ENCODE measurements around the gene VPS13D.

VPS13D gene

GRCh38 chr1:12546771-12547585 lies 317.1 kb downstream of the VPS13D start:
- DNase-seq = no peak

DNA sequence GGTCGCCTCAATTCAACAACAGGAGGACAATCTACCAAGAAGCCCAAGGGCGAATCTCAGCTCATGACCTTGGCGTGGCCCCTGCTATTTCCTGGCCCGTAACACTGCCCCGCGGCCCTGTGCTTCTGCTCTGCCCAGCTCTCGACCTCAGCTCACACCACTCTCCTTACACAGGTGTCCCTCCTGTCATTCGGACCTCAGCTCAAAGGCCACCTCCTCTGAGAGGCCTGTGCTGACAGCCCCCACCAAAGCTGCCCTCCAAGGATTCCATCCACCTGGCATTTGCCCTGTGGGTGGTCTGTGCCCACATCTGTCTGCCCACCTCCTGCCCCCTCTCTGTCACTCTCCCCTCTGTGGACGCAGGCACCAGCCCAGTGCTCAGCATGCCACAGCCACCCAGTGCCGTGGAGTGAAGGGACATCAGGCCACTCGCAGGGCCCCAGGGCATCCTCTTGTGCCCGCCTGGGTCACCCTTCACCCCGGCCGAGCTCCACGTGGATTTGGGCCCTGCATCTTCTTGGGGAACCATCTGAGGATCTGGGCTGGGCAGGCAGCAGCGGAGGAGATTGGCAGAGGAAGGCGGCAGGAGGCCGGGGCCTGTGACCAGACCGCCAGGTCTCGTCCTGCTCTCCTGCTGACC lies 317.9 kb downstream of the VPS13D start:
- DNase-seq = no peak

- DNase-seq = no peak
These were observed 318.6 kb downstream of the VPS13D start for GRCh38 chr1:12548279-12548972.

DNA sequence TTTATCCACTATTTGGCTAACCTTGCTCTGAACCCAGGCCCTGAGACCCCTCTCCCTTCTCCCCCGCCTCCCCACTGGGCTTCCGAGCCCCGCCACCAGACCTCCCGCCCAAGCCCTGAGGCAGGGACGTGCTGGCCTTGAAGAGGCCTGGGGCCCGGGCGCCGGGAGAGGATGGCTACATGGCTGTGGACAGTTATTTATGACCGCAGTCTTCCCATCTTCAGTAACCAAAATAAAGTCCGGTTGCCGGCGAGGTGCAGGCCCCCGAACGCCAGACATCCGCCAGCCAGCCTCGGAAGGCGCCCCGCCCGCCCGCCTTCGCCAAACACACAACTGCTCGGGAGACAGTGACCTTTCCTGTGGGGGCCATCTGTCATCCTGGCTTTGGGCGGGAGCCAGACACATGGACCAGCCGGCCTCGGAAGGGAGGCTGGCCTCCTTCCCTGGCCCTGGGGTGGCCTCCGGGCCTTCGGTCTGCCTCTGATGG lies 319.2 kb downstream of the VPS13D start:
- no peak for DNase-seq

DNA sequence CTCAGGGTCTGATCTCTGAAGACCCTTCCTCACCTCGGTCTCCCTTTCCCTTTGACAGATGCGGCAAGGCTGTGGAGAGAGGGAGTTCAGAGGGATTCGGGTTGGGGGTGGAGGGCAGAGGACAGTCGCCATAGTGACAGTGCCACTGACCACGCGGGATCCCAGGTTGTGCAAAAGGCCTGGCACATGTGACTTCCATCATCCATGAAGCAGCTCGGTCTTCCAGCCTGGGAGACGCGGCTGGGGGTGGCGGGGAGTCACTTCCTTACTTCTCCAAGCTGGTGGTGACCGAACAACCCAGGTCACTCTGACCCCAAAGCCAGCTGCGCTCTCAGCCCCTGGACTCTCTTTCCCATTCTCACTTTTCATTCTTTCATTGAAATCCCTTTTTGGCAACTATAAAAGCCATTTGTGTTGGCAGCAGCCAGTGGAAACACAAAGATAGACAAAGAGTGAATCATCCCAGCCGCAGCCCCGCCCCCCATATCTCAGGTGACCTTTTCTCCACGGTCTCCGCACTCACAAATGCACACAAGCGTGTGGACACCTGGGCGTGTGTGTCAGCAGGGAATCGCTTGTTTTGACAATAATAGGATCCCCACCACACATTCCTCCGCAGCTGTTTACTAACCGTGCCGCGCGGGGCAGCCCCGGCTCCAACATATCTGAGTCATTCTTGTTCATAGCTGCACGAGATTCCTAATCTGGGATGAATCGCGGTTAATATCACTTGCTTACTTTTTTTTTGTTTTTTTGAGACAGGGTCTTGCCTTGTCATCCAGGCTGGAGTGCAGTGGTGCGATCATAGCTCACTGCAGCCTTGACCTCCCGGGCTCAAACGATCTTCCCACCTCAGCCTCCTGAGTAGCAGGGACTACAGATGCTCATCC lies 319.9 kb downstream of the VPS13D start:
- no peak for DNase-seq

DNA sequence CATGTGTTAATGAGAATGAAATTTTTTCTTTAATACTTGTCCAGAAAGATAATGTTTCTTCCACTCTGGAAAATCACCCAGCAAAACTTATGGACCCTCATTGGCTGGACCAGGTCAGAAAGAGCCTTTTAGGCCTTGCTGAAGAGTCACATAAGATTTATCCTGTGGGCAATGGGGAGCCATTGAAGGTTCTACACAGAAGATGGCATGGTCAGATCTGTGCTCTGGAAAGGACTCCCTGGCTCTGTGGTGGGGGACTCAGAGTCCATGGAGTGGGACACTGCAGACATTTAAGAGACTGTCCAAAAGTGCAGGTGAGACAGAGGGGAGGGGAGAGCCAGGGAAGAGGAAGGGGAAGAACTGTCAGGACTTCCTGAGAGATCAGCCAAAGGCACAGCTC lies 321.8 kb downstream of the VPS13D start:
- no peak for DNase-seq

DNA sequence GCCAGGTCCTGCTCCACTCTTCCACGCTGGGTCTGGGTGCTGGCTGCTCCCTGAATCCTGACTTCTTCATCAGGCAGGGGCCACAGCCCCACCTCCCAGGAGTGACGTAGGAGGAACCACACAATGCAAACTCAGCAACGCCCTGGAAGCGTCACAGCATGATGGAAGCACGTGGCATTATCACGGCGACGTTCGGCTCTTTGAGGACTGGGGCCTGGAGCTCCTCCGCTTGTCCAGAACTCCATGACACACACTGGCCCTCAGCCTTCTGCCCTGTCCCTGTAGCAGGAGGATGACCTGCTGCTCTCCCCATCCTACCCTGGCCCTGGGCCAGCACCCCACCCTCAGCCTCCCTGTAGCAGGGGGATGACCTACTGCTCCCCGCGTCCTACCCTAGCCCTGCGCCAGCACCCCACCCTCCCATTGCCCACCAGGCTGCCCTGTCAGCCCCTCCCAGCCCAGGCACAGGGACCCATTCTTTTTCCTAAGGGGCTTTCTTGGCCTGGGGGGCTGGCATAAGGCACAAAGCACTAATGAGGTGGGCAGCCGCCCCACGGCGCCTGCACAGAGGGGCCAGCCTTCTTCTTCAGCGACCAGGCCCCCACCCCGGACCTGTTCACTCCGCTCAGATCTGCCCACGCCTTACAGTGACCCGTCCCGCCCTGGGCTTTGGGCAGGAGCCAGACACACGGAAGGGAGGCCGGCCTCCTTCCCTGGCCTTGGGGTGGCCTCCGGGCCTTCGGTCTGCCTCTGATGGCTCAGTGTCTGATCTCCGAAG lies 322.5 kb downstream of the VPS13D start:
- DNase-seq = no peak

GRCh38 chr1:12552951-12553921 lies 323.4 kb downstream of the VPS13D start:
- DNase-seq = no peak

DNA sequence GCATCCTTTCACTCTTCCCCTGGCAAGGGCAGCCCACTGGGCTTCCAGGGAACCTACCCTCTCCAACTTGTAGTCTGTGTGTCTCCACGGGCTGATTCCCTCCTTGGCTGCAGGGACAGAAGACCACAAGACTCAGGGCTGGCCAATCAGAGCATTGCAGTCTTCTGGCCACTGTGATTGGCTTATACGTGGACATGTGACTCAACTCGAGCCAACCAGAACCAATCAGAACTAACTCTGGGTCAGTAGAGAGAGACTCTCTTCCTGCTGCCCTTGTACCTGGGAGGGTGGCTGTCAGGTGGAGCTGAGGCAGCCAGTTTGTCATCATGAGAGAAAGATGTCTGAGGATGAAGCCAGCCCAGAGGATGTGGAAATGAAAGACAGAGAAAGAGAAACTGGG lies 324.1 kb downstream of the VPS13D start:
- no peak for DNase-seq

- no peak for DNase-seq
These were observed 324.9 kb downstream of the VPS13D start for GRCh38 chr1:12554521-12555305.

- DNase-seq = no peak
These were observed 325.9 kb downstream of the VPS13D start for GRCh38 chr1:12555411-12556367.

- DNase-seq = peak; percentile 50
These were observed 326.6 kb downstream of the VPS13D start for GRCh38 chr1:12556368-12556930.

GRCh38 chr1:12556957-12557935 lies 327.4 kb downstream of the VPS13D start:
- no peak for DNase-seq

- DNase-seq = no peak
These were observed 331.3 kb downstream of the VPS13D start for GRCh38 chr1:12561121-12561520.
